DND-41 (cell line): Measurements from ENCODE around the gene PARP1.

Experiments used
- ATAC-seq: fragments of 200-7000 bp; cut with Tn5 transposase; 3 replicates; pipeline ENCODE4 v1.9.1; 2021; ENCODE audit warnings: low read depth; ENCODE audit not compliant: insufficient read depth
- DNase-seq: peaks from one replicate; pipeline ENCODE4 v3.0.0-alpha.2; 2020
- H2AFZ ChIP-seq: 2 replicates; pipeline ENCODE4 v1.6.0; 2012; ENCODE audit warnings: low read depth, low read length
- H3K27ac ChIP-seq: 2 replicates; pipeline ENCODE4 v1.5.1; 2012; ENCODE audit warnings: low read length, inconsistent platforms
- H3K27me3 ChIP-seq: fragments of 200-600 bp; sonication (generic); 2 replicates; pipeline ENCODE4 v1.6.0; 2012; ENCODE audit warnings: low read length, mild to moderate bottlenecking, inconsistent platforms; ENCODE audit not compliant: insufficient read depth, poor library complexity
- H3K36me3 ChIP-seq: 2 replicates; pipeline ENCODE4 v1.5.1; 2012; ENCODE audit warnings: low read length, inconsistent platforms; ENCODE audit not compliant: insufficient read depth
- H3K4me1 ChIP-seq: 2 replicates; pipeline ENCODE4 v1.5.1; 2012; ENCODE audit warnings: mild to moderate bottlenecking, low read length; ENCODE audit not compliant: insufficient read depth
- H3K4me2 ChIP-seq: 2 replicates; pipeline ENCODE4 v1.6.0; 2012; ENCODE audit warnings: mild to moderate bottlenecking, moderate library complexity, low read length, inconsistent platforms; ENCODE audit not compliant: insufficient read depth
- H3K4me3 ChIP-seq, 2 experiments: fragments of 200-600 bp in 1 of 2; shearing (Covaris generic) in 1 of 2; 2 replicates each; pipeline ENCODE4 v1.5.1; 2012 to 2016; ENCODE audit warnings: inconsistent platforms in 2 of 2, low read length in 2 of 2, mild to moderate bottlenecking in 2 of 2, low read depth in 1 of 2, moderate library complexity in 1 of 2
- H3K79me2 ChIP-seq: 2 replicates; pipeline ENCODE4 v1.6.0; 2012; ENCODE audit warnings: low read length, inconsistent platforms; ENCODE audit not compliant: insufficient read depth
- H3K9ac ChIP-seq: 2 replicates; pipeline ENCODE4 v1.6.0; 2012; ENCODE audit warnings: low read depth, mild to moderate bottlenecking, inconsistent platforms, low read length, moderate library complexity
- H3K9me3 ChIP-seq: 2 replicates; pipeline ENCODE4 v1.5.1; 2012; ENCODE audit warnings: low read length, moderate library complexity, mild to moderate bottlenecking, inconsistent platforms; ENCODE audit not compliant: insufficient read depth, severe bottlenecking
- H4K20me1 ChIP-seq: 2 replicates; pipeline ENCODE4 v1.6.0; 2012; ENCODE audit warnings: low read length; ENCODE audit not compliant: insufficient read depth
- CTCF ChIP-seq: IDR thresholded peaks from 2 replicates; pipeline ENCODE4 v1.5.1; 2012; ENCODE audit warnings: borderline replicate concordance, low read length, moderate library complexity, mild to moderate bottlenecking; ENCODE audit not compliant: poor library complexity, severe bottlenecking; ENCODE audit errors: extremely low read depth
- EZH2 ChIP-seq: IDR thresholded peaks from 3 replicates; pipeline ENCODE4 v1.6.1; 2012; ENCODE audit warnings: borderline replicate concordance, low read depth, mild to moderate bottlenecking, moderate library complexity, low read length, inconsistent platforms; ENCODE audit not compliant: severe bottlenecking

Gene PARP1

GRCh38 chr1:226355669-226356551 is 52.0 kb downstream of the PARP1 start:
- Histone ChIP-seq H2AFZ (no peak overlapping the region), H3K4me3 (no peak overlapping the region), H3K79me2 (no peaks in the 10 kb centered on the region), H3K4me1 (no peaks in the 10 kb centered on the region), H3K27ac (no peak overlapping the region), H3K4me2 (no peak overlapping the region), H3K9ac (no peak overlapping the region), H3K27me3 (no peaks in the 10 kb centered on the region), H4K20me1 (no peaks in the 10 kb centered on the region), H3K9me3 (no peaks in the 10 kb centered on the region), H3K36me3 (peaks cover 37% of the 10 kb centered on the region)
- TF ChIP-seq EZH2 = no peak
- TF ChIP-seq CTCF = no peak
- DNase-seq (no peak), ATAC-seq (no peak)

DNA sequence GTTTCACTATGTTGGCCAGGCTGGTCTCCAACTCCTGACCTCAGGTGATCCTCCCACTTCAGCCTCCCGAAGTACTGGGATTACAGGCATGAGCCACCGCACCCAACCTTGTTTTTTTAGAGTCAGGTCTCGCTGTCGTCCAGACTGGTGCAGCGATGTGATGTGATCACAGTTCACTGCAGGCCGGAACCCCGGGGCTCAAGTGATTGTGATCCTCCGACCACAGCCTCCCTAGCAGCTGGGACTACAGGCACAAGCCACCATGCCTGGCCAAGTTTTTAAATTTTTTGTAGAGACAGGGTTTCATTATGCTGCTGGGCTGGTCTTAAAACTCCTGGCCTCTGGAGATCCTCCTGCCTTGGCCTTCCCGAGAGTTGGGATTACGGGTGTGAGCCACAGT is 52.9 kb downstream of the PARP1 start:
- Histone ChIP-seq H2AFZ (no peak overlapping the region), H3K4me3 (no peak overlapping the region), H3K27ac (no peak overlapping the region), H3K4me2 (no peak overlapping the region), H3K79me2 (no peaks in the 10 kb centered on the region), H3K27me3 (no peaks in the 10 kb centered on the region), H3K9ac (no peak overlapping the region), H3K9me3 (no peaks in the 10 kb centered on the region), H4K20me1 (no peaks in the 10 kb centered on the region), H3K36me3 (peaks cover 30% of the 10 kb centered on the region), H3K4me1 (no peaks in the 10 kb centered on the region)
- ATAC-seq (no peak), DNase-seq (no peak)
- TF ChIP-seq EZH2 (no peak), CTCF (no peak)

DNA sequence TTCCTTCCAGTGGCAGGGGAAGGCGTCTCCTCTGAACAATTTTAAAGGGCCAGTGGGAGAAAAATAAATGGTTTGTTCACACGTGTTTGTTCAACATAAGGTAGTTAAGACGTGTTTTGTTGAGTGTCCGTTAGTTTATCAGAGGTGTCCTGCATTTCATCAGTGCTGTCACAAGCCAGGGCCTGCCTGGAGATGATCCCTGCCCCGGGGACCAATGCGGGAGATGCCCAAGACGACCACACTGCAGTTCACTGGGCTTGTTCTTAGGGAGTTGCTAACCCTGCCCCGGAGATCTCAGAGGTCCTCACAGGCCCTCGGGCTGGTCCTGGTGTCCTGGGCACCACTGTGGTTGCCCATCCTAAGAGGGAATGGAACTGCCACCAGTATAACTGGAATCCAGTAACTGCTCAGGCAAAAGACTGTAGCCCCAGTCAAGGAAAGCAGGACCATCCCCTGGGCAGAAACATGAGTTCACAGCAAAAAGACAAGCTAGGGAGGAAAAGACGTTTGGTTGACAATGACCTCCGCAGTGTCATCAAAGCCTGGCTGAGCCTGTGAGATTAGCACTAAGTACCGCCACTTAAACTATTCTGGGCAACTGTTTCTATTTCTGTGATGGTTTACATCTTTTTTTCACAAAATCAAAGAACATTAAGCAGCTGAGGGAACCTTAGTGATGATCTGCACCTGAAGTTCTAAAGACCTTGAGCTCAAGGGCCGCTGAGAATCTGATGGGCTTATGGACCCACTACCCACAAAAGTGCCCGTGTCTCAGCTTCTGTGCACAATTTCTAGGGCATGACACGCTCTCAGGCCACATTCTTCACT is 54.0 kb downstream of the PARP1 start:
- no peaks in the 10 kb centered on the region for H4K20me1 ChIP-seq
- no peak overlapping the region for H3K4me2 ChIP-seq
- TF ChIP-seq CTCF (no peak), EZH2 (no peak)
- no peak overlapping the region for H3K4me3 ChIP-seq
- peaks cover 20% of the 10 kb centered on the region for H3K36me3 ChIP-seq
- H3K9me3 ChIP-seq = no peaks in the 10 kb centered on the region
- no peak overlapping the region for H2AFZ ChIP-seq
- no peaks in the 10 kb centered on the region for H3K4me1 ChIP-seq
- H3K27me3 ChIP-seq = no peaks in the 10 kb centered on the region
- H3K9ac ChIP-seq = no peak overlapping the region
- no peak overlapping the region for H3K27ac ChIP-seq
- ATAC-seq (no peak), DNase-seq (no peak)
- no peaks in the 10 kb centered on the region for H3K79me2 ChIP-seq
